Natural killer cell (primary cell): ENCODE data around the gene TOR1AIP2. TPM values are rescaled to one million over a fixed set of nuclear protein-coding genes. Genes with fewer than 3 reads are reported as not detected.

Experiments used
- ATAC-seq, 3 donors: fragments of 150-1000 bp in 2 of 3; fragments of 200-7000 bp in 1 of 3; cut with Tn5 transposase; 1 replicate in 1 of 3; 2 replicates in 2 of 3; pipeline ENCODE4 v1.10.0; 2021; ENCODE audit warnings: mild to moderate bottlenecking in 2 of 3, moderate library complexity in 2 of 3
- DNase-seq, 2 donors: peaks; one replicate each; pipeline versions ENCODE4 v3.0.0 to v3.0.0-alpha.2; 2013 to 2021; ENCODE audit warnings: mixed read lengths in 1 of 2
- H3K27ac ChIP-seq: one replicate; pipeline ENCODE4 v1.5.1; 2013; ENCODE audit warnings: mild to moderate bottlenecking, low read length
- H3K27me3 ChIP-seq: one replicate; pipeline ENCODE4 v1.6.1; 2013; ENCODE audit warnings: low read length; ENCODE audit not compliant: control insufficient read depth, insufficient read depth
- H3K36me3 ChIP-seq: one replicate; pipeline ENCODE4 v1.6.1; 2013; ENCODE audit warnings: low read length; ENCODE audit not compliant: control insufficient read depth, insufficient read depth
- H3K4me1 ChIP-seq: one replicate; pipeline ENCODE4 v1.6.1; 2013; ENCODE audit warnings: low read length; ENCODE audit not compliant: control insufficient read depth, insufficient read depth
- H3K4me3 ChIP-seq: one replicate; pipeline ENCODE4 v1.5.1; 2013; ENCODE audit warnings: low read length
- H3K9me3 ChIP-seq: one replicate; pipeline ENCODE4 v1.6.1; 2013; ENCODE audit warnings: low read length; ENCODE audit not compliant: control insufficient read depth, insufficient read depth
- H3K27ac Mint-ChIP-seq, 2 donors: one replicate each; pipeline ENCODE4 v1.8.0; 2022; ENCODE audit warnings: mild to moderate bottlenecking in 2 of 2, mixed read lengths in 2 of 2, moderate library complexity in 1 of 2
- H3K27me3 Mint-ChIP-seq, 2 donors: one replicate each; pipeline ENCODE4 v1.8.0; 2022; ENCODE audit warnings: low read depth in 2 of 2, mixed read lengths in 2 of 2
- H3K36me3 Mint-ChIP-seq: one replicate; pipeline ENCODE4 v1.8.0; 2022; ENCODE audit warnings: mixed read lengths
- H3K4me1 Mint-ChIP-seq, 2 donors: one replicate each; pipeline ENCODE4 v1.8.0; 2022; ENCODE audit warnings: mixed read lengths in 2 of 2
- H3K4me3 Mint-ChIP-seq: one replicate; pipeline ENCODE4 v1.8.0; 2022; ENCODE audit warnings: mild to moderate bottlenecking, moderate library complexity, mixed read lengths
- H3K9me3 Mint-ChIP-seq, 2 donors: one replicate each; pipeline ENCODE4 v1.8.0; 2022; ENCODE audit warnings: mixed read lengths in 2 of 2
- WGBS: methylation state at CpG from one replicate; pipeline ENCODE4 v1.1.7; 2013; ENCODE audit warnings: missing lambda C conversion rate; ENCODE audit not compliant: insufficient coverage; 5-methylcytosine and 5-hydroxymethylcytosine counted together
- intact Hi-C: fragments of 100-400 bp; cut with micrococcal nuclease; formaldehyde crosslinking; loops from one replicate; pipeline ENCODE4 v1.14.2; 2022
- total RNA-seq, 4 donors: library from RNA; stranded (reverse); fragments of 120-200 nt in 1 of 4; gene quantifications; one replicate each; pipeline versions ENCODE4 v1.2.3 to v1.2.4, GENCODE V29; 2013 to 2022
- TF ChIP-seq, protein P1 (sequence below): fragments of 200-600 bp; IDR thresholded peaks from one replicate; pipeline ENCODE4 v1.8.0; 2022; ENCODE audit warnings: antibody characterized with exemption

The TOR1AIP2 gene
- total RNA-seq, 3 donors from 2014 or later (not counting 1 experiment from before 2014, with no cell fraction given): 68.6 to 74.2 (median 71.7) TPM

DNA sequence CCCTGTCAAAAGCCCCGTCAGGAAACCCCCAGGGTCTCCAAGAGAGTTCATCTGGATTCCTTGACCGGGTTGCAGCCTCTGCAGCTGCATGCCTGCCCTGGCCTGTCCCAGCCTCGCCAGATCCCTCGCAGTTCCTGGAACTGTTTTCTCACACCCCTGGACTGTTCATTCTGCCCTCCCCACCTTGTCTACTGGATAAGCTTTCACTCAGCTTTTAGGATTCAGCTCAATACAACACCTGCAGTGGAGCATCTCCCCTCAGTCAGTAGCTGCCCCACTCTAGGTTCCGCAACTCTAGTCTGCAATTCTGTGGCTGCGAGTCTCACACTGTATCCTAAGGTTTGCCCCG is 67.3 kb downstream of the TOR1AIP2 start:
- TF ChIP-seq, protein P1, sequence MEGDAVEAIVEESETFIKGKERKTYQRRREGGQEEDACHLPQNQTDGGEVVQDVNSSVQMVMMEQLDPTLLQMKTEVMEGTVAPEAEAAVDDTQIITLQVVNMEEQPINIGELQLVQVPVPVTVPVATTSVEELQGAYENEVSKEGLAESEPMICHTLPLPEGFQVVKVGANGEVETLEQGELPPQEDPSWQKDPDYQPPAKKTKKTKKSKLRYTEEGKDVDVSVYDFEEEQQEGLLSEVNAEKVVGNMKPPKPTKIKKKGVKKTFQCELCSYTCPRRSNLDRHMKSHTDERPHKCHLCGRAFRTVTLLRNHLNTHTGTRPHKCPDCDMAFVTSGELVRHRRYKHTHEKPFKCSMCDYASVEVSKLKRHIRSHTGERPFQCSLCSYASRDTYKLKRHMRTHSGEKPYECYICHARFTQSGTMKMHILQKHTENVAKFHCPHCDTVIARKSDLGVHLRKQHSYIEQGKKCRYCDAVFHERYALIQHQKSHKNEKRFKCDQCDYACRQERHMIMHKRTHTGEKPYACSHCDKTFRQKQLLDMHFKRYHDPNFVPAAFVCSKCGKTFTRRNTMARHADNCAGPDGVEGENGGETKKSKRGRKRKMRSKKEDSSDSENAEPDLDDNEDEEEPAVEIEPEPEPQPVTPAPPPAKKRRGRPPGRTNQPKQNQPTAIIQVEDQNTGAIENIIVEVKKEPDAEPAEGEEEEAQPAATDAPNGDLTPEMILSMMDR: no peak
- no peak for DNase-seq
- Mint-ChIP-seq H3K27me3 (peaks cover 13 to 15% of the 10 kb centered on the region in 2 donors), H3K4me1 (peaks cover 11 to 17% of the 10 kb centered on the region in 2 donors), H3K9me3 (no peaks in the 10 kb centered on the region), H3K4me3 (no peak overlapping the region), H3K36me3 (no peaks in the 10 kb centered on the region), H3K27ac (no peak overlapping the region)
- ATAC-seq: no peak
- Histone ChIP-seq H3K27ac (no peak overlapping the region), H3K9me3 (no peaks in the 10 kb centered on the region), H3K4me3 (no peak overlapping the region), H3K36me3 (no peaks in the 10 kb centered on the region), H3K4me1 (peaks cover 19% of the 10 kb centered on the region), H3K27me3 (no peaks in the 10 kb centered on the region)
- intact Hi-C loops: loop anchor here (1.0 to 2.0 kb wide), 2 partner anchors 104 to 732 kb away; no protein-coding TSS in a partner anchor
- 91% methylated on average over 7 of the region's 7 CpGs for WGBS

DNA sequence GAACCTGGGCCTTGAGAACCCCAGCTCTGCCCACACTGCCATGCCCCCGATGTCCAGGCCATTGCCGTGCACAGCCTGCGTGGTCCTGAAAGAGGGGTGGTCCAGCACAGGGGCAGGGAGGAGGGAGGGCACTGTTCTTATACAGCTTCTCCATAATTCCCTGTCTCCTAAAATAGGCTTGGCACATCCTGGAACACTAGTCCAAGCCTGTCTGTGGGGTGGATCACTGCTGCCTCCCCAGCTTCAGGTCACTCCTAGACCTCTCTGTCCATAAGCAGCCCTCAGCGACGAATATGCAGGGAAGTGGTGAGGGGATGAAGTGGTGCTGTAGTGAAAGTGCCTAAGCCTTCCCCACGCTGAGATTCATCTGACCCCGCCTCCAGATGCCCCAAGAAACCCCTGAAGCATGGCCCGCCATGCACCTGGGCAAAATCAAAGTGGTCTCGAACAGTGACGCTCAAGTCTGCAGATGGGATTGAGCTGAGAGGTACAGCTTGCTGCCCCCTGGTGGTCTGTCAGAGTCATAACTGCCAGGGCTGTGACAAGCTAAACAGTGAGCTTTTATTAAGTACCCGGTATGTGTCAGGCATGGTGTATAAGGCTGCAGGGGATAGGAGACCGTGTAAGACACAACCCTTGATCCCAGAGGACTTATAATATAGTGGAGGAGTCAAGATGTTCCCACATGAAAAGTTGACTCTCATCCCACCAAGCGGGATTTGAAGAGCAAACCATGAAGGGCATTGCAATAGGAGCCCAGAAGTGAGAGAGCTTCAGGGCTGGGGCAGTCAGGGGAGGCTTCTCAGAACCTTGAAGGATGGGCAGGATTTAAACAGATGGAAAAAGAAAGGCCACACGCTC is 67.9 kb downstream of the TOR1AIP2 start:
- TF ChIP-seq, protein P1: peak; percentile 95
- Histone ChIP-seq H3K4me3 (no peak overlapping the region), H3K27me3 (no peaks in the 10 kb centered on the region), H3K9me3 (no peaks in the 10 kb centered on the region), H3K36me3 (no peaks in the 10 kb centered on the region), H3K4me1 (peaks cover 13% of the 10 kb centered on the region), H3K27ac (no peak overlapping the region)
- Mint-ChIP-seq H3K27me3 (peaks cover 11 to 13% of the 10 kb centered on the region in 2 donors), H3K27ac (no peak overlapping the region), H3K4me3 (no peak overlapping the region), H3K9me3 (no peaks in the 10 kb centered on the region), H3K36me3 (no peaks in the 10 kb centered on the region), H3K4me1 (peaks cover 5 to 11% of the 10 kb centered on the region in 2 donors)
- intact Hi-C loops: loop anchor here (1.0 to 2.0 kb wide), 2 partner anchors 103 to 731 kb away; no protein-coding TSS in a partner anchor
- DNase-seq: peak; percentile 49 to 90
- ATAC-seq: peak; percentile 70 to 75 (median 73)
- 45% methylated on average over 14 of the region's 14 CpGs for WGBS

DNA sequence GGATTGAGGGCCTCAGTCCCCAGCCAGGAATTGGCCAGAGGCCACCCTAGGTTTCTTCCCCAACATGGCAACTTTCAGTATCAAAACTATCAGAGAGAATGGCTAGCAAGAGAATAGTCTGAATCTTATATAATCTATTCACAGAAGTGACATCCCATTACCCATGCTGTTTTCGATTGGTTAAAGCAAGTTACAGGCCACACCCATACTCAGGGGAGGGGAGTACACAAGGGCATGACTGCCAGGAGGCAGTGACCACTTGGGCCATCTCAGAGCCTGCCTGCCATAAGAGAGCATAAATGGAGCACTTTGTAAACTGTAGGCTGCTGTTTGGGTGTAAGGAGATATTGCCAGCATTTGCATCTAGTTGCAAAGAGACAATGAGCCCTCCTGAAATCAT is 69.1 kb downstream of the TOR1AIP2 start:
- Histone ChIP-seq H3K4me1 (peaks cover 3% of the 10 kb centered on the region), H3K36me3 (no peaks in the 10 kb centered on the region), H3K27me3 (no peaks in the 10 kb centered on the region), H3K9me3 (no peaks in the 10 kb centered on the region), H3K27ac (no peak overlapping the region), H3K4me3 (no peak overlapping the region)
- Mint-ChIP-seq H3K36me3 (no peaks in the 10 kb centered on the region), H3K27me3 (peaks cover 10 to 13% of the 10 kb centered on the region in 2 donors), H3K9me3 (no peaks in the 10 kb centered on the region), H3K27ac (no peak overlapping the region), H3K4me3 (no peak overlapping the region), H3K4me1 (peaks cover 0 to 6% of the 10 kb centered on the region in 2 donors)
- no peak for DNase-seq
- WGBS: no CpG with 5 or more reads among the region's 1 CpG
- no peak for ATAC-seq
- intact Hi-C loops: no loop called here
- TF ChIP-seq, protein P1: no peak
